ENCODE data around the gene TMA16. TPM values are rescaled to one million over a fixed set of nuclear protein-coding genes. Genes with fewer than 3 reads are reported as not detected.
"Not testable (repeated sequence)": the region's sequence is repeated elsewhere in the genome, so short reads cannot be mapped to it uniquely, and the experiment has no call there.

TMA16 gene
- total RNA-seq, 1 donor from 2014 or later, result 30.8 TPM

DNA sequence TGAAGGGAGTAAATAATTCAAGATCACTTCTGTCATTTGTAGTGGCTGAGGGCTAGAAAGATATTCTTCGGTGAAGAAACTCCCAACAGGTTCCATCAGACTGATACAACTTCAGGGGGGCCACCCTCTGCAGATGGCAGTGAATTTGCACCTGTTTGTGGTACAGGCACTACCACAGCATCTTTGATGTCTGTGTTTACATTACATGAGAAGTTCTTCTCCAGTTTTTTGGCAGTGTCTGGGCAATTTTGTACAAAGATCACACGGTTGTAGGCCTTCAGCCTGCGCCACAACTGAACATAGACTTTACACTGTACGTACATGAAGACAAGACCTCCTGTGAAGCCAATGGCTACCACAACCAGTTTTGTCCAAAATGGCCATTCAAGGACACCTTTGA lies 34.2 kb downstream of the TMA16 start:
- H3K36me3 Mint-ChIP-seq (ENCODE audit: unreplicated experiment), result peaks cover 43% of the 10 kb centered on the region
- H3K4me1 Mint-ChIP-seq (ENCODE audit: unreplicated experiment), result peaks cover 2% of the 10 kb centered on the region
- no peak for DNase-seq (ENCODE audit: extremely low spot score, unreplicated experiment)
- no peaks in the 10 kb centered on the region for H3K9me3 Mint-ChIP-seq (ENCODE audit: unreplicated experiment)
- TF ChIP-seq, protein P1, sequence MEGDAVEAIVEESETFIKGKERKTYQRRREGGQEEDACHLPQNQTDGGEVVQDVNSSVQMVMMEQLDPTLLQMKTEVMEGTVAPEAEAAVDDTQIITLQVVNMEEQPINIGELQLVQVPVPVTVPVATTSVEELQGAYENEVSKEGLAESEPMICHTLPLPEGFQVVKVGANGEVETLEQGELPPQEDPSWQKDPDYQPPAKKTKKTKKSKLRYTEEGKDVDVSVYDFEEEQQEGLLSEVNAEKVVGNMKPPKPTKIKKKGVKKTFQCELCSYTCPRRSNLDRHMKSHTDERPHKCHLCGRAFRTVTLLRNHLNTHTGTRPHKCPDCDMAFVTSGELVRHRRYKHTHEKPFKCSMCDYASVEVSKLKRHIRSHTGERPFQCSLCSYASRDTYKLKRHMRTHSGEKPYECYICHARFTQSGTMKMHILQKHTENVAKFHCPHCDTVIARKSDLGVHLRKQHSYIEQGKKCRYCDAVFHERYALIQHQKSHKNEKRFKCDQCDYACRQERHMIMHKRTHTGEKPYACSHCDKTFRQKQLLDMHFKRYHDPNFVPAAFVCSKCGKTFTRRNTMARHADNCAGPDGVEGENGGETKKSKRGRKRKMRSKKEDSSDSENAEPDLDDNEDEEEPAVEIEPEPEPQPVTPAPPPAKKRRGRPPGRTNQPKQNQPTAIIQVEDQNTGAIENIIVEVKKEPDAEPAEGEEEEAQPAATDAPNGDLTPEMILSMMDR (IDR thresholded peaks at IDR 0.05), result no peak
- no peak overlapping the region for H3K27ac Mint-ChIP-seq (ENCODE audit: unreplicated experiment)
- no peaks in the 10 kb centered on the region for H3K27me3 Mint-ChIP-seq (ENCODE audit: unreplicated experiment)
- H3K4me3 Mint-ChIP-seq (ENCODE audit: unreplicated experiment), result no peak overlapping the region

DNA sequence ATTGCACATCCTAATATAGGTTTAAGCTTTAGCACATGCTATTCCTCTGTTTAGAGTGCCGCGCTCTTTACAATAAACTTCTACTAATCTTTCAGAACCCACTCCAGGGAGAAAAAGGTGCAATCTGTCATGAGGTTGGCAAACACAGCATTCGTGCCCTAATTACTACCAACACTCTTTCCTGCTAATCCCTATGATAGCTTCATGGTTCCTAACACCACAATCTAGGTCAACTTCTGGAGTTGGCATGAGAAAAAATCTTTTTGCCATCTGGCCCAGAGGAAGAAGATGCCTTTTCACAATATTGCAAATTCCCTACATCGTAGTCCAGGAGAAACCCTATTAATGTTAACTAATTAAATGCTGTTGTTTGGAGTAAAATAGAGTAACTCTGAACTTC lies 39.6 kb downstream of the TMA16 start:
- no peak overlapping the region for H3K27ac Mint-ChIP-seq (ENCODE audit: unreplicated experiment)
- TF ChIP-seq, protein P1 (IDR thresholded peaks at IDR 0.05), result no peak
- no peaks in the 10 kb centered on the region for H3K27me3 Mint-ChIP-seq (ENCODE audit: unreplicated experiment)
- peaks cover 31% of the 10 kb centered on the region for H3K36me3 Mint-ChIP-seq (ENCODE audit: unreplicated experiment)
- no peaks in the 10 kb centered on the region for H3K4me1 Mint-ChIP-seq (ENCODE audit: unreplicated experiment)
- no peak overlapping the region for H3K4me3 Mint-ChIP-seq (ENCODE audit: unreplicated experiment)
- DNase-seq (ENCODE audit: extremely low spot score, unreplicated experiment), result no peak
- H3K9me3 Mint-ChIP-seq (ENCODE audit: unreplicated experiment), result no peaks in the 10 kb centered on the region

DNA sequence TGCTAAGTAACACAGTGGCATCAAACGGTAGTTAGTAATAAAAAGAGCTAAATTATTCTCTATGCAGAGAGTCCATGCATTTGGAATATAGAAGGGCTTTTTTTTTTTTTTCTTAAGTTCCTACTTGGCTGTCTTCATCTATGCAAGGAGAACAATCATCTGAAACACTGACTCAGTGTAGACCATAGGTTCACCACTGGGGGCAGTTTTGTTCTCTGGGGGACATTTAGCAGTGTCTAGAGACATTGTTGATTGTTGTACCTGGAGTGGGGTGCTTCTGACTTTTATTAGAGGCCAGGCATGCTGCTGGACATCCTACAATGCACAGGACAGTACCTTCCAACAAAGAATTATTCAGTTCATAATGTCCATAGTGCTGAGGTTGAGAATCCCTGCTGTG lies 41.2 kb downstream of the TMA16 start:
- TF ChIP-seq, protein P1 (IDR thresholded peaks at IDR 0.05), result no peak
- no peak overlapping the region for H3K4me3 Mint-ChIP-seq (ENCODE audit: unreplicated experiment)
- no peaks in the 10 kb centered on the region for H3K9me3 Mint-ChIP-seq (ENCODE audit: unreplicated experiment)
- peaks cover 20% of the 10 kb centered on the region for H3K36me3 Mint-ChIP-seq (ENCODE audit: unreplicated experiment)
- H3K27ac Mint-ChIP-seq (ENCODE audit: unreplicated experiment), result no peak overlapping the region
- H3K27me3 Mint-ChIP-seq (ENCODE audit: unreplicated experiment), result no peaks in the 10 kb centered on the region
- DNase-seq (ENCODE audit: extremely low spot score, unreplicated experiment), result no peak
- peaks cover 13% of the 10 kb centered on the region for H3K4me1 Mint-ChIP-seq (ENCODE audit: unreplicated experiment)

DNA sequence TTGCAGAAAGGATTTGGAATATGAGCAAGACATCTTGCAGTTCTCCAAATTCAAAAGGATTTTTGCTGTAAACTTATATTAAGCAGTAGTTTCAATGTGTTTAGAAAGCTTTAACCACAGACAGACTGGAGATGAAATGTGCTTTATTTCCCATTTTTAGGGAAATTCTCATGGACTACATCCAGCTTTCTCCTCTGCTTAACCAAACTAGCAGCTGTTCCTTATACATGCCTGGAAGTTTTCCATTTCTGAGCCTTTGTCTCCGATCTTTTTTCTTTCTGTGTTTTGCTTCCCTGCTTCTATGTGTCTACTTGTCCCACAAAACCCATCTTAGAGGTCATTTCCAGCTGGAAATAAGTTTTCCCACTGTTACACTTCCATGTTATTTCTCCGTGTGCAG lies 41.6 kb downstream of the TMA16 start:
- Mint-ChIP-seq H3K27ac (ENCODE audit: unreplicated experiment) (no peak overlapping the region), H3K36me3 (ENCODE audit: unreplicated experiment) (peaks cover 16% of the 10 kb centered on the region), H3K27me3 (ENCODE audit: unreplicated experiment) (no peaks in the 10 kb centered on the region), H3K4me1 (ENCODE audit: unreplicated experiment) (peaks cover 17% of the 10 kb centered on the region), H3K4me3 (ENCODE audit: unreplicated experiment) (no peak overlapping the region), H3K9me3 (ENCODE audit: unreplicated experiment) (no peaks in the 10 kb centered on the region)
- DNase-seq (ENCODE audit: extremely low spot score, unreplicated experiment), result no peak
- TF ChIP-seq, protein P1 (IDR thresholded peaks at IDR 0.05), result no peak

DNA sequence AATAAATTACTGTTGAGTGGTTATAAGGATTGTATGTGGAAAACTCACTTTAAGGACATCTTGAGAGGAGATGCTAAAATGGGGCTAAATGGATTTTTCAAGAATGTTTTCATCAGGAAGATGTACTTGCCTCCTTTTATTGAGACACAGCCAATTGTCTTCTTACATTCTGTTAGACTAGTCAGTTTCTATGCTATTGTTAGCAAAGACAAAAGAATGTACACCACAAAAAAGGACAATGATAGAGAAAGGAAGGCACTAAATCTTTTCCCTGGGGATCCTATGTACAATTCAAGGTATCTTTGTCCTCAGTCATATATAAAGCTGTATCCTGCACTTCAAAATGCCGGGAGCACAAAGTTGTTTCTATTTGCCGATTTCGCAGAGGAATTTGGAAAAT lies 42.6 kb downstream of the TMA16 start:
- Mint-ChIP-seq H3K36me3 (ENCODE audit: unreplicated experiment) (peaks cover 10% of the 10 kb centered on the region), H3K4me1 (ENCODE audit: unreplicated experiment) (peaks cover 28% of the 10 kb centered on the region), H3K27me3 (ENCODE audit: unreplicated experiment) (no peaks in the 10 kb centered on the region), H3K27ac (ENCODE audit: unreplicated experiment) (no peak overlapping the region), H3K9me3 (ENCODE audit: unreplicated experiment) (no peaks in the 10 kb centered on the region), H3K4me3 (ENCODE audit: unreplicated experiment) (no peak overlapping the region)
- no peak for DNase-seq (ENCODE audit: extremely low spot score, unreplicated experiment)
- TF ChIP-seq, protein P1 (IDR thresholded peaks at IDR 0.05), result no peak

DNA sequence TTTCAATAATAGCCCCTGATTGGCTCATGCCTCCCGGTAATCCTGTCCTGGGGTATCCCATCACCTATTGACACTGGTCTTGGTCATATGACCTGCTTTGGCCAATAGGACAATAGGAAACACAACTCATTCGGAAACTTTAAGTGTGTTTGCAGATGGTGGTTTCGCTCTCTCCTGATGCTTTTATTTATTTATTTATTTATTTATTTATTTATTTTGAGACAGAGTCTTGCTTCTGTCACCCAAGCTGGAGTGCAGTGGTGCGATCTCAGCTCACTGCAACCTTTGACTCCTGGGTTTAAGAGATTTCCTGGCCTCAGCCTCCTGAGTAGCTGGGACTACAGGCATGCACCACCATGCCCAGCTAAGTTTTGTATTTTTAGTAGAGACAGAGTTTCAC lies 44.3 kb downstream of the TMA16 start:
- not testable (repeated sequence) for H3K9me3 Mint-ChIP-seq (ENCODE audit: unreplicated experiment); DNase-seq (ENCODE audit: extremely low spot score, unreplicated experiment); H3K4me3 Mint-ChIP-seq (ENCODE audit: unreplicated experiment); H3K27ac Mint-ChIP-seq (ENCODE audit: unreplicated experiment); H3K27me3 Mint-ChIP-seq (ENCODE audit: unreplicated experiment); H3K36me3 Mint-ChIP-seq (ENCODE audit: unreplicated experiment)
- peaks cover 29% of the 10 kb centered on the region for H3K4me1 Mint-ChIP-seq (ENCODE audit: unreplicated experiment)

Data from osteocyte (in vitro differentiated cells).